Thymus (tissue), 14 donors: Measurements from ENCODE around the gene OR6T1. TPM values are rescaled to one million over a fixed set of nuclear protein-coding genes. Genes with fewer than 3 reads are reported as not detected.

Source experiments
- DNase-seq, 9 donors: peaks; one replicate each; pipeline ENCODE4 v3.0.0-alpha.2; 2013; ENCODE audit warnings: low spot score in 9 of 9, low read depth in 6 of 9, missing footprints in 1 of 9
- H3K27ac ChIP-seq, 2 donors: one replicate each; pipeline ENCODE4 v1.5.1; 2013; ENCODE audit warnings: control low read depth in 1 of 2, low read depth in 1 of 2, low read length in 1 of 2, mild to moderate bottlenecking in 1 of 2, moderate library complexity in 1 of 2
- H3K27me3 ChIP-seq, 2 donors: one replicate each; pipeline ENCODE4 v1.5.1; 2013; ENCODE audit warnings: low read length in 1 of 2; ENCODE audit not compliant: control insufficient read depth in 2 of 2, insufficient read depth in 1 of 2
- H3K36me3 ChIP-seq, 2 donors: one replicate each; pipeline ENCODE4 v1.5.1; 2013; ENCODE audit warnings: low read length in 1 of 2, mild to moderate bottlenecking in 1 of 2, moderate library complexity in 1 of 2; ENCODE audit not compliant: control insufficient read depth in 2 of 2, insufficient read depth in 2 of 2
- H3K4me1 ChIP-seq, 2 donors: one replicate each; pipeline ENCODE4 v1.5.1; 2013; ENCODE audit warnings: low read length in 2 of 2; ENCODE audit not compliant: control insufficient read depth in 2 of 2, insufficient read depth in 2 of 2
- H3K4me3 ChIP-seq, 2 donors: one replicate each; pipeline ENCODE4 v1.5.1; 2013; ENCODE audit warnings: low read length in 2 of 2, control low read depth in 1 of 2, mild to moderate bottlenecking in 1 of 2
- H3K9me3 ChIP-seq, 2 donors: one replicate each; pipeline ENCODE4 v1.5.1; 2013; ENCODE audit warnings: low read length in 1 of 2, mild to moderate bottlenecking in 1 of 2; ENCODE audit not compliant: control insufficient read depth in 2 of 2, insufficient read depth in 1 of 2
- WGBS: extraction: QIAGEN DNeasy Blood & Tissue Kit; methylation state at CpG from one replicate; pipeline ENCODE4 v1.1.7; 2013; 5-methylcytosine and 5-hydroxymethylcytosine counted together
- long read RNA-seq, 10 donors: transcript quantifications; one replicate each; lab custom pipeline, GENCODE V29; 2026
- polyA plus RNA-seq: library from polyadenylated mRNA; stranded (reverse); fragments of 200-250 nt; gene quantifications from one replicate; pipeline ENCODE4 v1.2.3, GENCODE V29; 2013
- total RNA-seq: library from RNA; stranded (reverse); fragments of 120-200 nt; gene quantifications from one replicate; pipeline ENCODE4 v1.2.4, GENCODE V29; 2013
- donor health status: healthy.

Gene OR6T1
- total RNA-seq, result not detected
- polyA plus RNA-seq, result not detected
- long read RNA-seq, donor 1, result 0 reads
- long read RNA-seq, donor 2, result 0 reads
- long read RNA-seq, donor 3, result 0 reads
- long read RNA-seq, donor 4, result 0 reads
- long read RNA-seq, donor 5, result 0 reads
- long read RNA-seq, donor 6, result 0 reads
- long read RNA-seq, donor 7, result 0 reads
- long read RNA-seq, donor 8, result 0 reads
- long read RNA-seq, donor 9, result 0 reads
- long read RNA-seq, donor 10, result 0 reads

GRCh38 chr11:123943738-123944137 is at the start of gene OR6T1:
TSS of gene OR6T1 (minus strand) at chr11:123943838. CDS start at chr11:123943838, 0 bp downstream.
- DNase-seq, result no peak
- Histone ChIP-seq H3K4me1 (no peaks in the 10 kb centered on the region), H3K4me3 (no peak within 1 kb of the TSS), H3K27me3 (no peaks in the 10 kb centered on the region), H3K36me3 (no peaks in the 10 kb centered on the region), H3K27ac (no peak within 1 kb of the TSS), H3K9me3 (no peaks in the 10 kb centered on the region)
- 97% methylated on average over 3 of the region's 3 CpGs for WGBS

- no peak overlapping the region for H3K27ac ChIP-seq
- no peak overlapping the region for H3K4me3 ChIP-seq
- no peaks in the 10 kb centered on the region for H3K9me3 ChIP-seq
- WGBS, result 93% methylated on average over 5 of the region's 5 CpGs
- H3K27me3 ChIP-seq, result no peaks in the 10 kb centered on the region
- no peaks in the 10 kb centered on the region for H3K36me3 ChIP-seq
- DNase-seq, result no peak
- H3K4me1 ChIP-seq, result no peaks in the 10 kb centered on the region
These were observed 35.7 kb upstream of the OR6T1 start for GRCh38 chr11:123979311-123979710.

- Histone ChIP-seq H3K27me3 (no peaks in the 10 kb centered on the region), H3K27ac (no peak within 1 kb of the TSS), H3K4me1 (no peaks in the 10 kb centered on the region), H3K36me3 (no peaks in the 10 kb centered on the region), H3K9me3 (no peaks in the 10 kb centered on the region), H3K4me3 (no peak within 1 kb of the TSS)
- no peak for DNase-seq
These were observed 34.2 kb upstream of the OR6T1 start, which contains the start of gene OR10S1 for GRCh38 chr11:123977731-123978347. TSS of gene OR10S1 (minus strand) at chr11:123977781. CDS start at chr11:123977664, 117 bp downstream.

- 96% methylated on average over 18 of the region's 18 CpGs for WGBS
- no peaks in the 10 kb centered on the region for H3K4me1 ChIP-seq
- H3K36me3 ChIP-seq, result no peaks in the 10 kb centered on the region
- H3K27ac ChIP-seq, result no peak overlapping the region
- DNase-seq, result no peak
- H3K4me3 ChIP-seq, result no peak overlapping the region
- no peaks in the 10 kb centered on the region for H3K27me3 ChIP-seq
- no peaks in the 10 kb centered on the region for H3K9me3 ChIP-seq
These were observed 33.3 kb upstream of the OR6T1 start for GRCh38 chr11:123976770-123977560.

GRCh38 chr11:123973816-123974215 is 30.2 kb upstream of the OR6T1 start:
- H3K4me3 ChIP-seq, result no peak overlapping the region
- WGBS, result 97% methylated on average over 1 of the region's 1 CpG
- H3K4me1 ChIP-seq, result no peaks in the 10 kb centered on the region

GRCh38 chr11:123956752-123957151 is 13.1 kb upstream of the OR6T1 start:
- no peak overlapping the region for H3K27ac ChIP-seq

More at GRCh38 chr11:123973816-123974215, 30.2 kb upstream of the OR6T1 start:
- Histone ChIP-seq H3K27me3 (no peaks in the 10 kb centered on the region), H3K27ac (no peak overlapping the region), H3K9me3 (no peaks in the 10 kb centered on the region), H3K36me3 (no peaks in the 10 kb centered on the region)
- no peak for DNase-seq

GRCh38 chr11:123945132-123945531 is 1.5 kb upstream of the OR6T1 start:
- no peaks in the 10 kb centered on the region for H3K36me3 ChIP-seq
- H3K4me3 ChIP-seq, result no peak overlapping the region
- H3K27me3 ChIP-seq, result no peaks in the 10 kb centered on the region
- DNase-seq, result no peak
- no peak overlapping the region for H3K27ac ChIP-seq
- WGBS, result 97% methylated on average over 1 of the region's 1 CpG
- no peaks in the 10 kb centered on the region for H3K4me1 ChIP-seq
- H3K9me3 ChIP-seq, result no peaks in the 10 kb centered on the region

More at GRCh38 chr11:123956752-123957151, 13.1 kb upstream of the OR6T1 start:
- Histone ChIP-seq H3K27me3 (no peaks in the 10 kb centered on the region), H3K4me1 (no peaks in the 10 kb centered on the region), H3K36me3 (no peaks in the 10 kb centered on the region), H3K9me3 (no peaks in the 10 kb centered on the region), H3K4me3 (no peak overlapping the region)
- DNase-seq, result no peak

- Histone ChIP-seq H3K27me3 (no peaks in the 10 kb centered on the region), H3K4me3 (no peak overlapping the region), H3K27ac (no peak overlapping the region), H3K36me3 (no peaks in the 10 kb centered on the region), H3K4me1 (no peaks in the 10 kb centered on the region), H3K9me3 (no peaks in the 10 kb centered on the region)
- WGBS, result 94% methylated on average over 4 of the region's 4 CpGs
- DNase-seq, result no peak
These were observed 1.2 kb downstream of the OR6T1 start for GRCh38 chr11:123942413-123942812.

- Histone ChIP-seq H3K27me3 (no peaks in the 10 kb centered on the region), H3K4me3 (no peak within 1 kb of the TSS), H3K9me3 (no peaks in the 10 kb centered on the region), H3K4me1 (no peaks in the 10 kb centered on the region), H3K36me3 (no peaks in the 10 kb centered on the region), H3K27ac (no peak within 1 kb of the TSS)
- no peak for DNase-seq
- 89% methylated on average over 1 of the region's 1 CpG for WGBS
These were observed 4.3 kb downstream of the OR6T1 start, which contains the start of gene OR4D5 for GRCh38 chr11:123939317-123939716. TSS of gene OR4D5 (plus strand) at chr11:123939617. CDS start at chr11:123939617, 0 bp downstream.
